Ishikawa (cell line): ENCODE results near the gene VPS54.

Source experiments
- CEBPB ChIP-seq: IDR thresholded peaks from 2 replicates; pipeline ENCODE4 v1.6.1; 2012
- CREB1 ChIP-seq: IDR thresholded peaks from 2 replicates; pipeline ENCODE4 v1.6.1; 2012; ENCODE audit warnings: low read depth
- EGR1 ChIP-seq: IDR thresholded peaks from 2 replicates; pipeline ENCODE4 v1.6.1; 2012
- EP300 ChIP-seq: IDR thresholded peaks from 2 replicates; pipeline ENCODE4 v1.6.1; 2012; ENCODE audit warnings: borderline replicate concordance
- FOXM1 ChIP-seq: IDR thresholded peaks from 2 replicates; pipeline ENCODE4 v1.6.1; 2012; ENCODE audit warnings: low read depth, borderline replicate concordance
- RAD21 ChIP-seq: IDR thresholded peaks from 2 replicates; pipeline ENCODE4 v1.6.1; 2012; ENCODE audit warnings: low read depth
- TAF1 ChIP-seq: IDR thresholded peaks from 2 replicates; pipeline ENCODE4 v1.6.1; 2012; ENCODE audit warnings: low read depth, mild to moderate bottlenecking
- TF ChIP-seq, protein P1 (sequence below): IDR thresholded peaks from 2 replicates; pipeline ENCODE4 v1.6.1; 2012; ENCODE audit warnings: low read depth, mild to moderate bottlenecking
- TF ChIP-seq, protein P2 (sequence below): IDR thresholded peaks from 2 replicates; pipeline ENCODE4 v1.6.1; 2012
- TF ChIP-seq, protein P3 (sequence below): IDR thresholded peaks from 2 replicates; pipeline ENCODE4 v1.6.1; 2012

DNA sequence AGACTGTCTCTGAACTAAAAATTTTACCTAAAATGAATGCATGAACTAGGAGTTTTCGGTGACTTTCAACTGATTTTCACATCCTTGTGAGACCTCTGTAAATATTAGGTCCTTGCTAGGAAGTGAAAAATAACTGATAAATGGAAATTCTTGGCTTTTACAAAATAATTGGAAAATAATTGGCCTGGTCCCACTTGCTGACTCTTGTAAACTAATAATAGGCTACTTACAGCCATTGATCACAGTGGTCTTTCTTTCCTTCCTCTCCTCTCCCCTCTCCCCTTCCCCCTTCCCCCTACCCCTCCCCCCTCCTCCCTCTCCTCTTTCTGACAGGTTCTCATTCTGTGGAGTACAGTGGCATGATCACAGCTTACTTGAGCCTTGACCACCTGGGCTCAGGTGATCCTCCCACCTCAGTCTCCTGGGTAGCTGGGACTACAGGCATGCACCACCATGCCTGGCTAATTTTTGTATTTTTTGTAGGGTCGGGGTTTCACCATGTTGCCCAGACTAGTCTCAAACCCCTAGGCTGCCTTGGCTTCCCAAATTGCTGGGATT is 139.3 kb downstream of the VPS54 start:
- TF ChIP-seq FOXM1 = no peak
- TF ChIP-seq, protein P1, sequence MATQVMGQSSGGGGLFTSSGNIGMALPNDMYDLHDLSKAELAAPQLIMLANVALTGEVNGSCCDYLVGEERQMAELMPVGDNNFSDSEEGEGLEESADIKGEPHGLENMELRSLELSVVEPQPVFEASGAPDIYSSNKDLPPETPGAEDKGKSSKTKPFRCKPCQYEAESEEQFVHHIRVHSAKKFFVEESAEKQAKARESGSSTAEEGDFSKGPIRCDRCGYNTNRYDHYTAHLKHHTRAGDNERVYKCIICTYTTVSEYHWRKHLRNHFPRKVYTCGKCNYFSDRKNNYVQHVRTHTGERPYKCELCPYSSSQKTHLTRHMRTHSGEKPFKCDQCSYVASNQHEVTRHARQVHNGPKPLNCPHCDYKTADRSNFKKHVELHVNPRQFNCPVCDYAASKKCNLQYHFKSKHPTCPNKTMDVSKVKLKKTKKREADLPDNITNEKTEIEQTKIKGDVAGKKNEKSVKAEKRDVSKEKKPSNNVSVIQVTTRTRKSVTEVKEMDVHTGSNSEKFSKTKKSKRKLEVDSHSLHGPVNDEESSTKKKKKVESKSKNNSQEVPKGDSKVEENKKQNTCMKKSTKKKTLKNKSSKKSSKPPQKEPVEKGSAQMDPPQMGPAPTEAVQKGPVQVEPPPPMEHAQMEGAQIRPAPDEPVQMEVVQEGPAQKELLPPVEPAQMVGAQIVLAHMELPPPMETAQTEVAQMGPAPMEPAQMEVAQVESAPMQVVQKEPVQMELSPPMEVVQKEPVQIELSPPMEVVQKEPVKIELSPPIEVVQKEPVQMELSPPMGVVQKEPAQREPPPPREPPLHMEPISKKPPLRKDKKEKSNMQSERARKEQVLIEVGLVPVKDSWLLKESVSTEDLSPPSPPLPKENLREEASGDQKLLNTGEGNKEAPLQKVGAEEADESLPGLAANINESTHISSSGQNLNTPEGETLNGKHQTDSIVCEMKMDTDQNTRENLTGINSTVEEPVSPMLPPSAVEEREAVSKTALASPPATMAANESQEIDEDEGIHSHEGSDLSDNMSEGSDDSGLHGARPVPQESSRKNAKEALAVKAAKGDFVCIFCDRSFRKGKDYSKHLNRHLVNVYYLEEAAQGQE = no peak
- TF ChIP-seq CEBPB = no peak
- no peak for TF ChIP-seq CREB1
- no peak for TF ChIP-seq TAF1
- no peak for TF ChIP-seq RAD21
- TF ChIP-seq, protein P2, sequence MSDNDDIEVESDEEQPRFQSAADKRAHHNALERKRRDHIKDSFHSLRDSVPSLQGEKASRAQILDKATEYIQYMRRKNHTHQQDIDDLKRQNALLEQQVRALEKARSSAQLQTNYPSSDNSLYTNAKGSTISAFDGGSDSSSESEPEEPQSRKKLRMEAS = no peak
- TF ChIP-seq EGR1 = no peak
- TF ChIP-seq, protein P3, sequence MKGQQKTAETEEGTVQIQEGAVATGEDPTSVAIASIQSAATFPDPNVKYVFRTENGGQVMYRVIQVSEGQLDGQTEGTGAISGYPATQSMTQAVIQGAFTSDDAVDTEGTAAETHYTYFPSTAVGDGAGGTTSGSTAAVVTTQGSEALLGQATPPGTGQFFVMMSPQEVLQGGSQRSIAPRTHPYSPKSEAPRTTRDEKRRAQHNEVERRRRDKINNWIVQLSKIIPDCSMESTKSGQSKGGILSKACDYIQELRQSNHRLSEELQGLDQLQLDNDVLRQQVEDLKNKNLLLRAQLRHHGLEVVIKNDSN = no peak
- no peak for TF ChIP-seq EP300
